Measurements from ENCODE around the gene HECW1. TPM values are rescaled to one million over a fixed set of nuclear protein-coding genes. Genes with fewer than 3 reads are reported as not detected.

The HECW1 gene
- total RNA-seq, 2 donors from 2014 or later = 0.04 TPM; not detected in 1

GRCh38 chr7:43508461-43508860 lies 396.0 kb downstream of the HECW1 start:
- no peaks in the 10 kb centered on the region for H3K36me3 ChIP-seq
- DNase-seq (ENCODE audit: low spot score) = no peak
- H3K4me1 ChIP-seq = no peaks in the 10 kb centered on the region

GRCh38 chr7:43509906-43510305 lies 397.5 kb downstream of the HECW1 start:
- no peaks in the 10 kb centered on the region for H3K36me3 ChIP-seq
- no peak for DNase-seq (ENCODE audit: low spot score)
- H3K4me3 ChIP-seq = no peak overlapping the region
- no peaks in the 10 kb centered on the region for H3K27me3 ChIP-seq
- H3K27ac ChIP-seq = no peak overlapping the region
- no peak for TF ChIP-seq CTCF (IDR thresholded peaks at IDR 0.05)
- no peaks in the 10 kb centered on the region for H3K4me1 ChIP-seq
- no peaks in the 10 kb centered on the region for H3K9me3 ChIP-seq

More at GRCh38 chr7:43508461-43508860, 396.0 kb downstream of the HECW1 start:
- no peak overlapping the region for H3K27ac ChIP-seq
- no peak overlapping the region for H3K4me3 ChIP-seq
- H3K9me3 ChIP-seq = no peaks in the 10 kb centered on the region
- no peak for TF ChIP-seq CTCF (IDR thresholded peaks at IDR 0.05)
- H3K27me3 ChIP-seq = no peaks in the 10 kb centered on the region

GRCh38 chr7:43511029-43511428 lies 398.6 kb downstream of the HECW1 start:
- no peaks in the 10 kb centered on the region for H3K27me3 ChIP-seq
- no peak for DNase-seq (ENCODE audit: low spot score)

GRCh38 chr7:43511769-43512515 lies 399.5 kb downstream of the HECW1 start:
- Histone ChIP-seq H3K4me3 (no peak overlapping the region), H3K27me3 (no peaks in the 10 kb centered on the region), H3K36me3 (no peaks in the 10 kb centered on the region), H3K9me3 (no peaks in the 10 kb centered on the region), H3K4me1 (no peaks in the 10 kb centered on the region), H3K27ac (no peak overlapping the region)
- no peak for DNase-seq (ENCODE audit: low spot score)
- TF ChIP-seq CTCF (IDR thresholded peaks at IDR 0.05) = no peak

More at GRCh38 chr7:43511029-43511428, 398.6 kb downstream of the HECW1 start:
- H3K4me3 ChIP-seq = no peak overlapping the region
- no peaks in the 10 kb centered on the region for H3K36me3 ChIP-seq
- H3K27ac ChIP-seq = no peak overlapping the region
- no peaks in the 10 kb centered on the region for H3K4me1 ChIP-seq
- H3K9me3 ChIP-seq = no peaks in the 10 kb centered on the region
- no peak for TF ChIP-seq CTCF (IDR thresholded peaks at IDR 0.05)

GRCh38 chr7:43513251-43513650 lies 400.8 kb downstream of the HECW1 start:
- no peak for TF ChIP-seq CTCF (IDR thresholded peaks at IDR 0.05)
- no peaks in the 10 kb centered on the region for H3K27me3 ChIP-seq
- no peak for DNase-seq (ENCODE audit: low spot score)

More at GRCh38 chr7:43513251-43513650, 400.8 kb downstream of the HECW1 start:
- Histone ChIP-seq H3K27ac (no peak overlapping the region), H3K4me3 (no peak overlapping the region), H3K4me1 (no peaks in the 10 kb centered on the region), H3K9me3 (no peaks in the 10 kb centered on the region), H3K36me3 (no peaks in the 10 kb centered on the region)

All from right atrium auricular region (tissue), 2 donors.